Measurements from ENCODE around the gene DEDD. TPM values are rescaled to one million over a fixed set of nuclear protein-coding genes. Genes with fewer than 3 reads are reported as not detected.

Gene DEDD
- total and polyA plus RNA-seq, 10 of the 15 experiments (the other 5 are each of a cell fraction or from before 2014, with no cell fraction given) = 13.6 to 33.9 (median 30.3) TPM

DNA sequence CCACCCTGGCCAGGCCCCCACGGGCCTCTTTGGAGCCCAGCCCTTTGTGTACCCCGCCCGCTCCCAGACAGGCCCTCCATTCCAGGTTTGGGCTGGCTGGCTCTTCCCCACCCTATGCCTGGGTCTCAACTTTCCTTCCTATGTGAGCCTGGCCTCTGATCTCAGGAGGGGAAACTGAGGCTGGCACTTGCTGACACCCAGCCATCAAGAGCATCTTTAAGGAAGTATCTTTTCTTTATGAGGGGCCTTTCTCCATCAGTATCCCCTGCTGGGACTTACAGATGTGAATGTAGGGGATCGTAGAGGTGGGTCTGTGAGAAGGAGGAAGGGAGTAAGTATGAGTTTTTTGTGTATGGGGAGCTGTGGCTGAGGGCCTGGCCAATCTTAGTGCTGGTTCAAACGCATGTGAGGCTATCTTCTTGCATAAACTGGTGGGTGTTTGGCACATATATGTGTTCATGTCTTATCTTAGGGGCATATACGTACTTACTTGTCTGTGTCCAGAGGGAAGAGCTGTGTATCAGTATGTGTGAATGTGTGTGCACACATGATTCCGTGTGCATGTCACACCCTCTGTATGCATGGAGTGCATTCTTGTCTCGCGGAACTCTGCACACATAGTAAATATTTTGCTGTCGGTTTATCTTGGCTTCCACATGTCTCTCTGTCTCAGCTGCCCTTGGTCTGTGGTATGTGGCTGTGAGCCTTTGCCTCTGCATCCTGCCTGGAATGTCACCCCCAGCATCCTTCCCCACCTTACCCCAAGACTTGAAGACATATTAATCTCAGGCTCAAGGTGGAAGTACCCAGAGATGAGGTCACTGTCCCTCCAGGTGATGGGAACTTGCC lies 48.5 kb downstream of the DEDD start (continued):
- TF ChIP-seq, protein P1, sequence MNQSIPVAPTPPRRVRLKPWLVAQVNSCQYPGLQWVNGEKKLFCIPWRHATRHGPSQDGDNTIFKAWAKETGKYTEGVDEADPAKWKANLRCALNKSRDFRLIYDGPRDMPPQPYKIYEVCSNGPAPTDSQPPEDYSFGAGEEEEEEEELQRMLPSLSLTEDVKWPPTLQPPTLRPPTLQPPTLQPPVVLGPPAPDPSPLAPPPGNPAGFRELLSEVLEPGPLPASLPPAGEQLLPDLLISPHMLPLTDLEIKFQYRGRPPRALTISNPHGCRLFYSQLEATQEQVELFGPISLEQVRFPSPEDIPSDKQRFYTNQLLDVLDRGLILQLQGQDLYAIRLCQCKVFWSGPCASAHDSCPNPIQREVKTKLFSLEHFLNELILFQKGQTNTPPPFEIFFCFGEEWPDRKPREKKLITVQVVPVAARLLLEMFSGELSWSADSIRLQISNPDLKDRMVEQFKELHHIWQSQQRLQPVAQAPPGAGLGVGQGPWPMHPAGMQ (IDR thresholded peaks at IDR 0.05; ENCODE audit: borderline replicate concordance) = no peak
- TF ChIP-seq, protein P2, sequence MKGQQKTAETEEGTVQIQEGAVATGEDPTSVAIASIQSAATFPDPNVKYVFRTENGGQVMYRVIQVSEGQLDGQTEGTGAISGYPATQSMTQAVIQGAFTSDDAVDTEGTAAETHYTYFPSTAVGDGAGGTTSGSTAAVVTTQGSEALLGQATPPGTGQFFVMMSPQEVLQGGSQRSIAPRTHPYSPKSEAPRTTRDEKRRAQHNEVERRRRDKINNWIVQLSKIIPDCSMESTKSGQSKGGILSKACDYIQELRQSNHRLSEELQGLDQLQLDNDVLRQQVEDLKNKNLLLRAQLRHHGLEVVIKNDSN (IDR thresholded peaks at IDR 0.05; ENCODE audit: borderline replicate concordance, extremely low read length, insufficient read depth, low read depth, low read length) = no peak

DNA sequence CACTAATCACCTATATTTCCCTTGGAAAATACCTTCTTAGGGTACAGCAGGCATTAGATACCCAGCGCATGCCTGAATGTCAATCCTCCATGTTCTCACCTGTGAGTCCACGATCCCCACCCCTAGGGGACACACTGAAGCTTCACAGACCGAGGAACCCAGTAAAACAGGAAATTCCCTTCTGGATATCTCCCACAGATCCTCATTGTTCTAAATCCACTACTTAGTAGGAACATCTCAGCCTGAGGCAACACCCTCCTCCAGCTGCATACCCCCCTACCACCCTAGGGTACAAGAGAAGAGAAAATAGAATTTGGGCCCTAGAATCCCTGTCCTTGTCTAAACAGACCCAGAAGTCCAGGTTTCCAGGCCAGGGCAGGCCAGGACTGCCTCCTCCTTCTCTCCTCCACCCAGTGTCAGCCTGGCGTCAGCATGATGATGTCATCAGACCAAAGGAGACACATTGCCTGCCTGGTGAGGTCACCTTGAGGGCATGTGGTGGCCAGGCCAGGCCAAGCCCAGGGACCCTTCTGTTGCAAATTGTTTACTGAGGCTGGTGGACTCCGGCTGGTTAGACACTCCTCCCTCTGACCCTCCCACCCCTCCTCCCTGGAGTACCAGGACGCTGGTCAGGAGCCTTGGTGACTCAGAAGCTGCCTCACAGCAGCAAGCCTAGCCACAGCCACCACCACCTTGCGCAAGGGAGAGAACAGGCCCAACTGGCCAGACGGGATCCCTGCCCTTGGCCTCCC lies 49.3 kb downstream of the DEDD start:
- no peak overlapping the region for H3K4me2 ChIP-seq (ENCODE audit: control insufficient read depth, insufficient read depth)
- in situ Hi-C loops (cut with MboI) (no loop called here), intact Hi-C loops (cut with micrococcal nuclease; ENCODE audit: unreplicated experiment) (no loop called here)
- H3K9ac ChIP-seq (ENCODE audit: control insufficient read depth, insufficient read depth, low read length) = no peak overlapping the region
- ChIA-PET POLR2A (interaction anchor here (0.6 to 1.0 kb wide), 2 partner anchors 12 to 292 kb away, joined by 4 to 6 read pairs; no protein-coding TSS in a partner anchor), SMC1A (ENCODE audit: uncharacterized antibody, unreplicated experiment) (interaction anchor here (1.2 to 1.7 kb wide), 2 partner anchors 14 to 15 kb away, joined by 3 to 4 read pairs; no protein-coding TSS in a partner anchor), RAD21 (ENCODE audit: unreplicated experiment) (no interaction called here), CTCF (no interaction called here)
- H3K36me3 ChIP-seq (ENCODE audit: control insufficient read depth in 2 of 2, insufficient read depth in 2 of 2, low read length in 1 of 2) = no peaks in the 10 kb centered on the region
- no peaks in the 10 kb centered on the region; the same call in 1 of the 2 replicates for H3K4me1 ChIP-seq (ENCODE audit: control insufficient read depth, insufficient read depth, low read length)
- ATAC-seq = peak; percentile 55
- 55% methylated on average over 8 of the region's 8 CpGs for WGBS (ENCODE audit: insufficient coverage, insufficient replicate concordance, low lambda C conversion rate, missing lambda C conversion rate)
- no peaks in the 10 kb centered on the region for H3K27me3 ChIP-seq (replicated peaks in 1 of 2; ENCODE audit: control insufficient read depth in 2 of 2, insufficient read depth in 2 of 2, low read length in 1 of 2)
- no peaks in the 10 kb centered on the region for H4K20me1 ChIP-seq (ENCODE audit: control insufficient read depth, insufficient read depth)
- H3K27ac ChIP-seq (ENCODE audit: control insufficient read depth, insufficient read depth) = no peak overlapping the region
- no peak for DNase-seq (ENCODE audit: low read depth, low spot score)
- no peaks in the 10 kb centered on the region for H3K79me2 ChIP-seq (ENCODE audit: control insufficient read depth, insufficient read depth, low read length)
- no peak overlapping the region for H3K4me3 ChIP-seq
- H3K9me3 ChIP-seq (replicated peaks; ENCODE audit: control insufficient read depth, insufficient read depth, low read length) = no peaks in the 10 kb centered on the region
- H2AFZ ChIP-seq (ENCODE audit: control insufficient read depth, low read depth, low read length) = no peak overlapping the region
- no TSS peak for BruUV-seq (replicated peaks)
- no peak for FAIRE-seq
- no peak for TF ChIP-seq BMI1 (IDR thresholded peaks at IDR 0.05; ENCODE audit: borderline replicate concordance)
- TF ChIP-seq RAD21 (IDR thresholded peaks at IDR 0.05; ENCODE audit: insufficient read depth, low read depth, low read length) = no peak
- no peak for TF ChIP-seq ZNF622 (IDR thresholded peaks at IDR 0.05)
- TF ChIP-seq BACH1 (IDR thresholded peaks at IDR 0.05; ENCODE audit: borderline replicate concordance) = no peak
- peak; percentile 59; the same call in 1 of the 2 replicates for TF ChIP-seq CREM (IDR thresholded peaks at IDR 0.05; ENCODE audit: low read depth)
- TF ChIP-seq MTA2 (IDR thresholded peaks at IDR 0.05; ENCODE audit: low read depth) = no peak
- TF ChIP-seq, protein P3, sequence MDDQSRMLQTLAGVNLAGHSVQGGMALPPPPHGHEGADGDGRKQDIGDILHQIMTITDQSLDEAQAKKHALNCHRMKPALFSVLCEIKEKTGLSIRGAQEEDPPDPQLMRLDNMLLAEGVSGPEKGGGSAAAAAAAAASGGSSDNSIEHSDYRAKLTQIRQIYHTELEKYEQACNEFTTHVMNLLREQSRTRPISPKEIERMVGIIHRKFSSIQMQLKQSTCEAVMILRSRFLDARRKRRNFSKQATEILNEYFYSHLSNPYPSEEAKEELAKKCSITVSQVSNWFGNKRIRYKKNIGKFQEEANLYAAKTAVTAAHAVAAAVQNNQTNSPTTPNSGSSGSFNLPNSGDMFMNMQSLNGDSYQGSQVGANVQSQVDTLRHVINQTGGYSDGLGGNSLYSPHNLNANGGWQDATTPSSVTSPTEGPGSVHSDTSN (IDR thresholded peaks at IDR 0.05; ENCODE audit: insufficient replicate concordance, low read depth, low read length) = no peak
- TF ChIP-seq, protein P4, sequence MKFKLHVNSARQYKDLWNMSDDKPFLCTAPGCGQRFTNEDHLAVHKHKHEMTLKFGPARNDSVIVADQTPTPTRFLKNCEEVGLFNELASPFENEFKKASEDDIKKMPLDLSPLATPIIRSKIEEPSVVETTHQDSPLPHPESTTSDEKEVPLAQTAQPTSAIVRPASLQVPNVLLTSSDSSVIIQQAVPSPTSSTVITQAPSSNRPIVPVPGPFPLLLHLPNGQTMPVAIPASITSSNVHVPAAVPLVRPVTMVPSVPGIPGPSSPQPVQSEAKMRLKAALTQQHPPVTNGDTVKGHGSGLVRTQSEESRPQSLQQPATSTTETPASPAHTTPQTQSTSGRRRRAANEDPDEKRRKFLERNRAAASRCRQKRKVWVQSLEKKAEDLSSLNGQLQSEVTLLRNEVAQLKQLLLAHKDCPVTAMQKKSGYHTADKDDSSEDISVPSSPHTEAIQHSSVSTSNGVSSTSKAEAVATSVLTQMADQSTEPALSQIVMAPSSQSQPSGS (IDR thresholded peaks at IDR 0.05; ENCODE audit: low read length) = no peak
- TF ChIP-seq, protein P2 (IDR thresholded peaks at IDR 0.05; ENCODE audit: borderline replicate concordance, extremely low read length, insufficient read depth, low read depth, low read length) = no peak
- no peak for TF ChIP-seq FOS (IDR thresholded peaks at IDR 0.05; ENCODE audit: borderline replicate concordance, extremely low read depth, insufficient read length)

Data from GM12878 (cell line).